Hepatocyte (in vitro differentiated cells): ENCODE results near the gene KDELR1. TPM values are rescaled to one million over a fixed set of nuclear protein-coding genes. Genes with fewer than 3 reads are reported as not detected.

Source experiments
- DNase-seq: peaks from one replicate; pipeline ENCODE4 v3.0.0-alpha.2; 2016; ENCODE audit warnings: low spot score
- H2AFZ ChIP-seq: fragments of 200-600 bp; sonication (generic); 2 replicates; pipeline ENCODE4 v1.6.0; 2016; ENCODE audit warnings: antibody characterized with exemption, mild to moderate bottlenecking
- H3K27ac ChIP-seq: fragments of 200-600 bp; sonication (generic); 2 replicates; pipeline ENCODE4 v1.5.1; 2016; ENCODE audit warnings: mild to moderate bottlenecking
- H3K27me3 ChIP-seq: fragments of 200-600 bp; sonication (generic); 2 replicates; pipeline ENCODE4 v1.6.1; 2016
- H3K36me3 ChIP-seq: fragments of 200-600 bp; sonication (generic); replicated peaks from 2 replicates; pipeline ENCODE4 v1.5.1; 2016; ENCODE audit warnings: low read depth; ENCODE audit not compliant: insufficient read depth
- H3K4me1 ChIP-seq: fragments of 200-600 bp; sonication (generic); 2 replicates; pipeline ENCODE4 v1.5.1; 2016; ENCODE audit warnings: mild to moderate bottlenecking, moderate library complexity; ENCODE audit not compliant: insufficient read depth
- H3K4me2 ChIP-seq: fragments of 200-600 bp; sonication (generic); 2 replicates; pipeline ENCODE4 v1.6.0; 2016
- H3K4me3 ChIP-seq: fragments of 200-600 bp; sonication (generic); 2 replicates; pipeline ENCODE4 v1.5.1; 2016; ENCODE audit warnings: mild to moderate bottlenecking
- H3K79me2 ChIP-seq: fragments of 200-600 bp; sonication (generic); 2 replicates; pipeline ENCODE4 v1.6.0; 2017; ENCODE audit warnings: mild to moderate bottlenecking
- H3K9me2 ChIP-seq: fragments of 200-600 bp; sonication (generic); replicated peaks from 2 replicates; pipeline ENCODE4 v1.6.0; 2017; ENCODE audit warnings: mild to moderate bottlenecking; ENCODE audit not compliant: insufficient read depth
- H3K9me3 ChIP-seq: fragments of 200-600 bp; sonication (generic); 2 replicates; pipeline ENCODE4 v1.5.1; 2016; ENCODE audit warnings: low read depth, mild to moderate bottlenecking
- H4K20me1 ChIP-seq: fragments of 200-600 bp; sonication (generic); 2 replicates; pipeline ENCODE4 v1.6.0; 2016; ENCODE audit warnings: mild to moderate bottlenecking; ENCODE audit not compliant: insufficient read depth, poor library complexity, severe bottlenecking
- CTCF ChIP-seq: fragments of 200-600 bp; sonication (generic); IDR thresholded peaks from 2 replicates; pipeline ENCODE4 v1.5.1; 2016; ENCODE audit warnings: antibody characterized with exemption, mild to moderate bottlenecking; ENCODE audit not compliant: poor library complexity
- EZH2 ChIP-seq: fragments of 200-600 bp; sonication (generic); IDR thresholded peaks from 2 replicates; pipeline ENCODE4 v1.6.1; 2016; ENCODE audit warnings: antibody characterized with exemption, mild to moderate bottlenecking, borderline replicate concordance
- EZH2phosphoT487 ChIP-seq: fragments of 200-600 bp; sonication (generic); IDR thresholded peaks from one replicate; pipeline ENCODE4 v1.6.1; 2018; ENCODE audit warnings: antibody characterized with exemption, mild to moderate bottlenecking, low read depth, moderate library complexity; ENCODE audit not compliant: unreplicated experiment, severe bottlenecking
- WGBS: methylation state at CpG from one replicate; pipeline ENCODE4 v1.1.6; 2016; ENCODE audit warnings: low lambda C conversion rate; ENCODE audit errors: missing lambda C conversion rate; 5-methylcytosine and 5-hydroxymethylcytosine counted together
- polyA plus RNA-seq: library from polyadenylated mRNA; unstranded; fragments of >200 nt; fragmentation: Nextera tagmentation; extraction: Ambion mirVana; gene quantifications from 2 replicates; pipeline ENCODE4 v1.2.1, GENCODE V29; 2016
- total RNA-seq: library from RNA; depleted of rRNA; stranded (reverse); fragments of >200 nt; gene quantifications from 2 replicates; pipeline ENCODE4 v1.2.3, GENCODE V29; 2014

The KDELR1 gene
- total and polyA plus RNA-seq, 2 experiments from 2014 or later = 179 to 288 TPM

GRCh38 chr19:48346191-48346590 is 45.2 kb downstream of the KDELR1 start:
- H3K4me1 ChIP-seq = no peaks in the 10 kb centered on the region
- no peaks in the 10 kb centered on the region for H3K9me2 ChIP-seq
- no peak for TF ChIP-seq CTCF
- TF ChIP-seq EZH2phosphoT487 = no peak
- H3K27ac ChIP-seq = no peak overlapping the region
- WGBS = 87% methylated on average over 2 of the region's 2 CpGs
- H3K4me3 ChIP-seq = no peak overlapping the region
- H3K36me3 ChIP-seq = no peaks in the 10 kb centered on the region
- H3K9me3 ChIP-seq = no peaks in the 10 kb centered on the region
- H2AFZ ChIP-seq = no peak overlapping the region
- no peaks in the 10 kb centered on the region for H4K20me1 ChIP-seq
- no peak for DNase-seq
- H3K27me3 ChIP-seq = no peaks in the 10 kb centered on the region
- H3K4me2 ChIP-seq = no peak overlapping the region
- H3K79me2 ChIP-seq = no peaks in the 10 kb centered on the region

GRCh38 chr19:48344892-48345291 is 46.5 kb downstream of the KDELR1 start:
- TF ChIP-seq CTCF (no peak), EZH2 (no peak), EZH2phosphoT487 (no peak)
- no peak for DNase-seq

GRCh38 chr19:48342841-48343540 is 48.4 kb downstream of the KDELR1 start:
- 93% methylated on average over 23 of the region's 23 CpGs for WGBS
- H3K4me2 ChIP-seq = no peak overlapping the region
- no peaks in the 10 kb centered on the region for H3K9me3 ChIP-seq
- no peaks in the 10 kb centered on the region for H3K4me1 ChIP-seq
- no peaks in the 10 kb centered on the region for H3K9me2 ChIP-seq
- no peak for DNase-seq
- no peaks in the 10 kb centered on the region for H4K20me1 ChIP-seq
- H3K36me3 ChIP-seq = no peaks in the 10 kb centered on the region
- H2AFZ ChIP-seq = no peak overlapping the region
- no peak for TF ChIP-seq EZH2phosphoT487
- no peak for TF ChIP-seq EZH2
- TF ChIP-seq CTCF = no peak
- H3K4me3 ChIP-seq = no peak overlapping the region
- H3K27ac ChIP-seq = no peak overlapping the region
- H3K79me2 ChIP-seq = no peaks in the 10 kb centered on the region
- H3K27me3 ChIP-seq = no peaks in the 10 kb centered on the region

More at GRCh38 chr19:48344892-48345291, 46.5 kb downstream of the KDELR1 start:
- H4K20me1 ChIP-seq = no peaks in the 10 kb centered on the region
- no peak overlapping the region for H3K27ac ChIP-seq
- no peaks in the 10 kb centered on the region for H3K9me3 ChIP-seq
- H3K36me3 ChIP-seq = no peaks in the 10 kb centered on the region
- no peak overlapping the region for H3K4me2 ChIP-seq
- no peaks in the 10 kb centered on the region for H3K79me2 ChIP-seq
- H3K4me1 ChIP-seq = no peaks in the 10 kb centered on the region
- no peaks in the 10 kb centered on the region for H3K9me2 ChIP-seq
- WGBS = 98% methylated on average over 6 of the region's 6 CpGs
- no peaks in the 10 kb centered on the region for H3K27me3 ChIP-seq
- H2AFZ ChIP-seq = no peak overlapping the region
- H3K4me3 ChIP-seq = no peak overlapping the region

- no peak overlapping the region for H3K4me2 ChIP-seq
- no peaks in the 10 kb centered on the region for H3K36me3 ChIP-seq
- H3K27ac ChIP-seq = no peak overlapping the region
- H4K20me1 ChIP-seq = no peaks in the 10 kb centered on the region
- no peak overlapping the region for H3K4me3 ChIP-seq
- no peaks in the 10 kb centered on the region for H3K79me2 ChIP-seq
- no peaks in the 10 kb centered on the region for H3K9me3 ChIP-seq
- 95% methylated on average over 15 of the region's 20 CpGs for WGBS
- H2AFZ ChIP-seq = no peak overlapping the region
- no peaks in the 10 kb centered on the region for H3K27me3 ChIP-seq
- DNase-seq = no peak
- TF ChIP-seq CTCF (no peak), EZH2 (no peak)
- no peaks in the 10 kb centered on the region for H3K9me2 ChIP-seq
- no peaks in the 10 kb centered on the region for H3K4me1 ChIP-seq
These were observed 49.0 kb downstream of the KDELR1 start for GRCh38 chr19:48342414-48342738.
